Measurements from ENCODE around the gene CD300LB. TPM values are rescaled to one million over a fixed set of nuclear protein-coding genes. Genes with fewer than 3 reads are reported as not detected.

CD300LB gene
- total RNA-seq, 1 donor from 2014 or later, result not detected

GRCh38 chr17:74532115-74532514 lies 840 bp upstream of the CD300LB start:
- Histone ChIP-seq H3K27me3 (no peaks in the 10 kb centered on the region), H3K9me3 (peaks cover 0 to 4% of the 10 kb centered on the region in 2 donors), H3K4me3 (no peak overlapping the region), H3K27ac (no peak overlapping the region), H3K36me3 (no peaks in the 10 kb centered on the region), H3K4me1 (no peaks in the 10 kb centered on the region)
- TF ChIP-seq CTCF (IDR thresholded peaks at IDR 0.05), result no peak
- intact Hi-C loops (cut with DNase I), result no loop called here
- peak in 1 of 2 donors; percentile 77 for DNase-seq (ENCODE audit: low spot score in 2 of 2)

- intact Hi-C loops (cut with DNase I), result no loop called here
- no peak for TF ChIP-seq CTCF (IDR thresholded peaks at IDR 0.05)
Observed at GRCh38 chr17:74530831-74531150, 484 bp downstream of the CD300LB start.

GRCh38 chr17:74529243-74529642 lies 2.0 kb downstream of the CD300LB start:
- no peak for DNase-seq (ENCODE audit: low spot score in 2 of 2)
- Histone ChIP-seq H3K27ac (no peak overlapping the region), H3K36me3 (no peaks in the 10 kb centered on the region), H3K4me3 (no peak overlapping the region), H3K4me1 (no peaks in the 10 kb centered on the region), H3K27me3 (no peaks in the 10 kb centered on the region), H3K9me3 (no peaks in the 10 kb centered on the region)
- TF ChIP-seq CTCF (IDR thresholded peaks at IDR 0.05), result no peak
- intact Hi-C loops (cut with DNase I), result no loop called here

More at GRCh38 chr17:74530831-74531150, 484 bp downstream of the CD300LB start:
- Histone ChIP-seq H3K27ac (no peak overlapping the region), H3K27me3 (no peaks in the 10 kb centered on the region), H3K4me1 (no peaks in the 10 kb centered on the region), H3K4me3 (no peak overlapping the region), H3K36me3 (no peaks in the 10 kb centered on the region), H3K9me3 (peaks cover 0 to 3% of the 10 kb centered on the region in 2 donors)
- no peak for DNase-seq (ENCODE audit: low spot score in 2 of 2)

- Histone ChIP-seq H3K27me3 (no peaks in the 10 kb centered on the region), H3K36me3 (no peaks in the 10 kb centered on the region), H3K4me1 (no peaks in the 10 kb centered on the region), H3K27ac (no peak overlapping the region), H3K9me3 (no peaks in the 10 kb centered on the region), H3K4me3 (no peak overlapping the region)
- peak in 1 of 2 donors; percentile 69 for DNase-seq (ENCODE audit: low spot score in 2 of 2)
- TF ChIP-seq CTCF (IDR thresholded peaks at IDR 0.05), result no peak
- intact Hi-C loops (cut with DNase I), result no loop called here
Observed at GRCh38 chr17:74528491-74529199, 2.6 kb downstream of the CD300LB start.

GRCh38 chr17:74527756-74528155 lies 3.5 kb downstream of the CD300LB start:
- no peaks in the 10 kb centered on the region for H3K36me3 ChIP-seq
- no peaks in the 10 kb centered on the region for H3K27me3 ChIP-seq
- TF ChIP-seq CTCF (IDR thresholded peaks at IDR 0.05), result no peak
- H3K9me3 ChIP-seq, result no peaks in the 10 kb centered on the region
- H3K4me3 ChIP-seq, result no peak overlapping the region
- no peaks in the 10 kb centered on the region for H3K4me1 ChIP-seq
- intact Hi-C loops (cut with DNase I), result no loop called here
- peak in 1 of 2 donors; percentile 16 for DNase-seq (ENCODE audit: low spot score in 2 of 2)
- H3K27ac ChIP-seq, result no peak overlapping the region

- peak in 1 of 2 donors; percentile 46 for DNase-seq (ENCODE audit: low spot score in 2 of 2)
- TF ChIP-seq CTCF (IDR thresholded peaks at IDR 0.05), result no peak
- H3K27me3 ChIP-seq, result no peaks in the 10 kb centered on the region
- no peaks in the 10 kb centered on the region for H3K4me1 ChIP-seq
- no peaks in the 10 kb centered on the region for H3K36me3 ChIP-seq
- no peak overlapping the region for H3K4me3 ChIP-seq
- H3K27ac ChIP-seq, result no peak overlapping the region
- no peaks in the 10 kb centered on the region for H3K9me3 ChIP-seq
- intact Hi-C loops (cut with DNase I), result no loop called here
Observed at GRCh38 chr17:74527081-74527480, 4.2 kb downstream of the CD300LB start.
